ENCODE measurements around the gene GPATCH8.
"Not testable (repeated sequence)": the region's sequence is repeated elsewhere in the genome, so short reads cannot be mapped to it uniquely, and the experiment has no call there.

Gene GPATCH8

GRCh38 chr17:44369414-44370023 lies 133.7 kb downstream of the GPATCH8 start:
- peak; percentile 72 for DNase-seq

DNA sequence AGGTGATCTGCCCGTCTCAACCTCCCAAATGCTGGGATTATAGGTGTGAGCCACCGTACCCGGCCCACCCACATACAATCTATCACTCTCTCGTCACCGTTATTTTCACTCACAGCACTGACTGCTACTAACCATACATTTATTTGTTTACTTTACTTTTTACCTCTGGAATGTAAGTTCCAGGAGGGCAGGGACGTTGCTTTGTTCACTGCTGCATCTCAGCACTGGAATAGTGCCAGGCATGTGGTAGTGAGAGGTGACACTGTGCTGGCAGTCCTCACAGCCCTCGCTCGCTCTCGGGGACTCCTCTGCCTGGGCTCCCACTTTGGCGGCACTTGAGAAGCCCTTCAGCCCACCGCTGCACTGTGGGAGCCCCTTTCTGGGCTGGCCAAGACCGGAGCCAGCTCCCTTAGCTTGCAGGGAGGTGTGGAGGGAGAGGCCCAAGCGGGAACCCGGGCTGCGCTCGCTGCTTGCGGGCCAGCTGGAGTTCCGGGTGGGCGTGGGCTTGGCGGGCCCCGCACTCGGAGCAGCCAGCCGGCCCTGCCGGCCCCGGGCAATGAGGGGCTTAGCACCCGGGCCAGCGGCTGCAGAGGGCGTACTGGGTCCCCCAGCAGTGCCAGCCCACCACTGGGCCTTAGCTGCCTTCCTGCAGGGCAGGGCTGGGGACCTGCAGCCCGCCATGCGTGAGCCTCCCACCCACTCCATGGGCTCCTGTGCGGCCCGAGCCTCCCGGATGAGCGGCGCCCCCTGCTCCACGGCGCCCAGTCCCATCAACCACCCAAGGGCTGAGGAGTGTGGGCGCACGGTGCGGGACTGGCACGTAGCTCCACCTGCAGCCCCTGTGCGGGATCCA lies 134.6 kb downstream of the GPATCH8 start:
- DNase-seq, result not testable (repeated sequence)

DNA sequence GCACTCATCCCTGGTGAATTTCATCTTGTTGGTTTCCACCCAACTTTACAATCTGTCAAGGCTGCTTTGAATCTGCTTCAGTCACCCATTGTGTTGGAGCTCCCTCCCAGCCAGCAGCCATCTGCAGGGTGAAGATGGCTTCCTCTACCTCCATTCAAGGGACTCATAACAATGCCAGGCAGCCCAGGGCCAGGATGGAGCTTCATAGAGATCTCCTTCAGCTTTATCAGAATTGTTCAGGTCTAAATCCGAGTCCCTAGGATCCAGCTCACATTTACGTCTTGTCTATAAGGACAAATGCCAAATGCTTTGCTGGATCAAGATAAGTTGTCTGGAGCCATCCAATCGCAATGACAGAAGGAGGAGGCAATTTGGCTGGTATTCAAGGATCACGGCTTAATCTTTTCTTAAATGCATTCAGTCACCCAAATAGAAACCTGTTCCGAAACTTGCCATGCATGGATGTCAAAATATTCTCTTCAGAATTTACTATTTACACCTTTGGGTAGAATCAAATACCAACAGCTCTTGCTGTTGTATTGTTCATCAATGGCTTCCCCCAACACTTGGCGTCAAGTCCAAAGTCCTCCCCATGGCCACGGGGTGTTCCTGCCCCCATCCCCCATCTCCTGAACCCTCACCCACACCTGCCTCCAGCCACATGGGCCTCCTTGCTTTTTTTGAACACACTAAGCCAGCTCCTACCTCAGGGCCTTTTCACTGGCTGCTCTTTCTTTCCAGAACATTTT lies 135.8 kb downstream of the GPATCH8 start:
- peak; percentile 46 for DNase-seq

GRCh38 chr17:44365051-44365450 lies 138.2 kb downstream of the GPATCH8 start:
- not testable (repeated sequence) for DNase-seq

DNA sequence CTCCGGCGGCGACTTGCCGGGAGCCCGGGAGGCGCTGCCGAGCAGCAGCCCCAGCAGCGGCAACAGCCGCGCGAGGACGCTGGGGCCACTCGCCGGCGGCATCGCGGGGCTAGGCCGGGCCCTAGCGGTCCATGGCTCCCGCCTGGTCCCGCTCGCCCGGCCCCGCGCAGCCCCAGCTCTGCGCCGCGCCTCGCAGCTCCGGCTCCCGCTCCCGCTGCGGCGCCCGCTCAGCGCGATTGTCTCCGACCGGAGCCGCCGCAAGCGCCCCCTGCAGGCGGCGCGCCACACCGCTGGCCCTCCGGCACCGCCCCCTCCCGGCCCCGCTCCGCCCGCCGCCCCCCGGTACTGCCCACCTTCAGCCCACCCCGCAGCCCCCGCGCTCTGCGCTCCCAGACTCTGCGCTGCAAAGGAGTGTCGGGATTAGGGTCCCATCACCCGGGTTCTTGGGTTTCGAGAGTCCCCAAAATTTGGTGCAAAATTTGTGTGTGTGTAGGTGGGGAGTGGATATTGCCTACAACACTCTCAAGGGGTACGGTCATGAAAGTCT lies 139.5 kb downstream of the GPATCH8 start, which contains the start of gene FAM171A2:
TSS of gene FAM171A2 (minus strand) at position 241 of the 547 bp plus-strand sequence. CDS start at position 102, 139 bp downstream.
- peak; percentile 81 for DNase-seq

DNA sequence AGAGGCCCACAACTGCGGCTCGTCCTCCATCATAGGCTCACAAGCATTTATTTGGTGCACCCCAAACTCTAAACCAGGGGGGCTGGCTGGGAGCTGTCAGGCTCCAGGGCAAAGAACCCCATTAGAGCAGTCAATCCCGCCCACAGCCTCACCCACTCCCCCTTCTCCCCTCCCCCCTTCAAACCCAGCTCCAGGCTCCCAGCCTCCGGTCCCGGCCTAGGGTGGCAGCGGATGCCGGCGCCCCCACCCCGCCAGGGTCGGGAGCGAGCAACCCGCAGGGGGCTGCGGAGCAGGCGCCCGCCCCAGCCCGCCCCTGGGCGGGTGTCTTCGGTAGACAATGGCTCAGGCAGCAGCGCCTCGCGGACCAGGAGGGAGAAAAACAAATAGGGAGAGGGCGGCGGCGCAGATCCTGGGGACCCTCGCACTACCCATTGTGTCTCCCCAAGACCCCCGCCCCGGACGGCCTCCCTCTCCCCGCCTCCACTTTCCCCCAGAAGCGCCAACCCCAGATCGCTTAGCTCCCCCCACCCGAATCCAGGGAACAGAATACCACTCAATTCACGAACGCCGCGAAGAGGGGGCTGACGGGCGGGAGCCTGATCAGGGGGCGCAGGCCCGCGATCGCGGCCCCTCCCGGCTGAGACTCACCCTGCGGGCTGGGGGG lies 140.1 kb downstream of the GPATCH8 start:
- peak; percentile 50 for DNase-seq

DNA sequence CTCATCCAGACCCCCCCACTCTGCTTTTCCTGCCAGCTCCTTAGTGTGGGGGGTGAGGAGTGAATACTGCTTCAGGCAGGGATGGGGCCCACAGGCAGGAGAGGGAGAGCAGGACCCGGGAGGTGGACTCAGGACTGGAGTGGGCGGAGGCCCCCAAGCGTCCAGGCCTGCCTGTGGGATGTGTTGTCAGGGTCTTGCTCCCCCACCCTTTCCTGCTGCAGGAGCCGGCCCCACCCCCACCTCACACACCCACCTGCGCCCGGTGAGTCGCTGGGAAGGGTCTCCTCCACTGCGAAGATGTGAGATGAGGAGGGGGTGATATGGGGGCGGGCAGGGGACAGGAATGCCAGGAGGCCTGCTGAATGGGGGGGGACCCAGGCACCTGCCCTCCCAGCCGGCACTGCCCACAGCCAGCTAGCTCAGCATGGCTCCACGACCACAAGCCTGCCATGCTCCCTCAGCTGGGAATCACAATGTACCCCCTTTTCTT lies 140.7 kb downstream of the GPATCH8 start:
- no peak for DNase-seq

DNA sequence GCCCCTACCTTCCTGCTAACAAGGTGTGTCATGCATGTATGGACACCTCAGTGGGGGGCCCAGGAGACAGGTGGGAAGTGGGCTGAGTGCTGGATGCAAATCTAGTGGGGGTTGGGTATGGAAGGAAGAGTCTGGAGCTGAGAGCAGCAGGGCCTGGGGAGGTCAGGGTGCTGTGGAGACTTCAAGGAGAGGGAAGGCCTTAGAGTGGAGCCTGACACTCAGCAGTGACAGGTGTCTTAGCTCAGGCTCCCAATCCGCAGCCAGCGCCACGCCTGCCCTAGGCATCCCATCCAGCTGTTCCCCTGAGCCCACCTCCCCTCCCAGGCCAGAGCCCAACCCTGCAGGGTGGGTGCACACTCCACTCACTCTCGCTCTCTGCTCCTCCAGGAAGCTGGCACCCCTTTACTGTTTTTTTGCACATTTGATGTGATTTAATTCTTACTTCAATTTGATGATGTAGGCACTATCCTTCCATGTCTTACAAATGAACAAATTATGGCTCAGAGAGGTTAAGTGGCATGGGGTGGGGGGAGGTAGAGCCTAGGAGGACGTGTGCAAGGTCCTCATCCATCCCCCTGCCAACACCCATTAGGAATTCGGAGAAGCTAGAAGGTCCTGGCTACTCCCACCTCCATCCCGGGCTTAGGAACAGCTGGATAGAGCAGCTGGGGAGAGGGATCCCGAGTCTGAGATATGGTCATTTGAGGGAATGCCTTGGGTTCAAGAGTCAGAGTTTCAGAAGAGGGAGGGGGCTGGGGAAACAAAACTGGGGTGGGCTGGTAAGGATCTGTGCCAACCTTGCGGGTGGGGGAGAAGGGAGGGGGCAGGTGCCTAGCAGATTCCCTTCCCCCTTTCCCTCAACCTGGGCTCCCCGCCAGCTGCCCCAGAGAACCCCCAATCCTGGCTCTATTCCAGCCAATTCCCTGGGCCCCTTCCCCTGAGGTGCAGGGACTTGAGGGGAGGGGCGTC lies 141.6 kb downstream of the GPATCH8 start:
- DNase-seq, result no peak

- DNase-seq, result no peak
These were observed 142.4 kb downstream of the GPATCH8 start for GRCh38 chr17:44360826-44361225.

DNA sequence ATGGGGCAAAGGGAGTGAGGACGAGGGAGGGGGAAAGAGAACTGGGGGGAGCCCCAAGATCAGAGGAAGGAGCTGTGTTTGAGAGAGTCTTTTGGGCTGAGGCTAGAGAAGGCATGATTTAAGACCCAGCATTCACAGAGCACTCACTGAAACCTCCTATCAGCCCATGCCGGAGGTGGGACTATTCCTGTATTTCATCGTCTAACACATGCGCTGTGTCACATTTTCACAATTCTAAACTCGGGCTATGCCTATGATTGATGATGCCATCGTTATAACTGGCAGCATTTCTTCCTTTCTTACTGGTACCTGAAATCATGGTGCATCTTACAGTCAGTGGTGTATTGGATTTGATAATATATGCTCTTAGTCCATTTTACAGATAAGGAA lies 143.1 kb downstream of the GPATCH8 start:
- DNase-seq, result no peak

DNA sequence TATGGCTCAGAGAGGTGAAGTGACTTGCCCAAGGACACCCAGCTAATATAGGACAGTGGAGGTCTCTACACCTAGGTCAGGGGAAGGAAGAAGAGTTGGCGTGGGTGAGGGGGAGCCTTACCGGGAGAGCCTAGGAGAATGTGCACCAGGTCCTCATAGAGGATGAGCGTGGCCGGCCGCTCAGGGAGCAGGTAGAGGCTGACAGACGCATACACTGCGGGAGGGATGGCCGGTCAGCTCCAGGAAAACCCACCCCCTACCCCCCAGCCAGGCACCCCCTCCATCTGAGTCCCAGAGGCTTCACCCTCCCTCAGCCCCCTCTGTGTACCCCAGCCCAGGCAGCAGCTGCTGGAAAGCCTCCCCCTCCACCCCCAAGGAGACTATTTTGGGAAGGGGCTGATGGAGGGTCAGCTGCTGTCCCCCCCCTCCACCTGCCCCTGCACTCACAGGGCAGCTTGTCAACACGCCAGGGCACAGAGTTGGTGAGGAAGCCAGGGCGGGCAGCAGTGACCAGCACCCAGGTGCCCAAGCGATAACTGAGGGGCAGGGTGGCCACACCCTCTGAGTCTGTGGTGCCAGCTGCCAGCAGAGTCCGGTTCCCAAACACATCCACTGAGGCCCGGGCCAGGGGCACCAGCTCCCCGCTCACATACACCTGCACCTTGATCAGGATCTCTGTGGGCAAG lies 143.6 kb downstream of the GPATCH8 start:
- no peak for DNase-seq

GRCh38 chr17:44359006-44359405 lies 144.2 kb downstream of the GPATCH8 start:
- no peak for DNase-seq

GRCh38 chr17:44358066-44358465 lies 145.1 kb downstream of the GPATCH8 start:
- no peak for DNase-seq

DNA sequence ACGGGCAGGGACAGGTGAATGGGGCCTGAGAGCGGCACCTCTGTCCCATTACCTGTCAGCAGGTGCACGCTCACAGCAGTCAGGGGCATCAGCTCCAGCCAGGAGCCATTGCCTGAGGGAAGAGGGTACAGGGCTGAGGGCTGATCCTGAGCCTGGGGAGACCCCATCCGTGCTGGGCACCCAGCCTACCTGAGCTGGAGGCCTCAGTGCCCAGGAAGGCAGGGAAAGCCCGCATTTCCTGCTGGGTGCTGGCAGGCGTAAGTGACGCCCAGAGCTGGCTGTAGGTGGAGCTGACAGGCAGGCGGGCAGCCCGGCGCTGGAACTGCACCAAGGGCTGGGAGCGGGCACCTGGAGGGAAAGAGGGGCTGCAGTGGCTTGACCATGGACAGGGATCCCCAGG lies 147.0 kb downstream of the GPATCH8 start:
- DNase-seq, result no peak

DNA sequence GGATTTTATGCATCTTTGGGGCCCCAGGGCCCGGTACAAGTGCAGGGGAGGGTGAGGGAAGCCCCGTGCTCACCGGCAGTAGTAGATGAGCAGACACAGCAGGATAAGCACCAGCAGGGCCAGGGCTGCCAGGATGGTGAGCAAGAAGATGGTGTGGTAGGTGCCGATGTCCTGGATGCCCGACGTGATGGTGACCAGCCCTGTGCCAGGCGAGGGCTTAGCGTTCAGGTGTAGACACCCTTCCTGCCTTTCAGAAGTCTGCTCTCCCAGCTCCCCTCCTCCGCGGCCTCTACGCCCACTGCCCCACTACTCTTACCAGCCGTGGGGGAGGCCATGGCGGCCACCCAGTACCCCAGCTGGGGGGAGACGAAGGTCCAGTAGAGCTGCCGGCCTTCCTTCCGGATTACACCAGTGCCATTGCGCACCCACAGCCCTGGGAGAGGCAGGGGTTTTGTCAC lies 147.5 kb downstream of the GPATCH8 start:
- no peak for DNase-seq

DNA sequence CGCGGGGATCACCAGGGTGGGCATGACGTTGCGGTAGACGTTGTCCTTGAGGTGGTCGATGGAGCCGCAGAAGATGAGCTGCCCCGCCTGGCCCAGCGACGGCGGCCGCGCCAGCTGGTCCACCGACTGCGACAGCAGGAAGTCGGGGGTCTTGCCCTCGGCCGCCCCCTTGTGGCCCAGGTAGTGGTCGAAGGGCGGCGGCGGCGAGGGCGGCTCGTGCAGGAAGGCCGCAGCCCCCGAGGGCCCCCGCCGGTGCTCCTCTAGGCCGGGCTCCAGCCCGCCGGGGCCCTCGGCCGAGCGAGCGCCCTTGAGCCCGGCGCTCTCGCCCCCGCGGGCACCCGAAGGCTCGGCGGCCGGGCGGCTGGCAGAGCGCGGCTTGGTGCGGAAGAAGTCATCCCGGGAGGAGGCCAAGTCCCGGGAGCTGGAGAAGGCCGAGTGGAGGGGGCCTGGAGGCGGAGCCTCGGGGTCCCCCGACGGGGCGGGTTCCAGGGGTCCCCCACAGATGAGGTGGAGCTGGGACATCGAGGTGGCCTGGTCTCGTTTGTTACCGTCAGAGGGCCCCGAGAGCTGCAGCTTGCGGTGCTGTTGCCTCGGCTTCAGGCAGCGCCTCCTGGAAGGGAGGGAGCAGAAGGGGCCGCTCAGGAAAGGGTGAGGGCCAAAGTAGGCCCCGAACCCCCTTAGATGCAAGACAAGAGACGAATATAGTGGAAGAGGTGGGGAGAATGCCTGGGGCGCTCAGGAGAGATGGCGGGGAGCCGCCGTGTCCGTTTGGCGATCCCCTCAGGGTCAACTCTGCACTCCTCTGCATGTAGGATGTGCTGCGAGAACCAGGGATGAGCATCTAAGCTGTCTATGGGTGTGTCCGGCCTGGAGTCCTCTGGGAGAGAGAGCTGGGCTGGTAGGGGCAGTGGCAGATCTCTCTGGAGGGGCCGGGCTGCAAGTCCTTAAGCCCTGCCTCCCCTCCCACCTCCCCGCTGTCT lies 148.3 kb downstream of the GPATCH8 start:
- DNase-seq, result peak; percentile 71

DNA sequence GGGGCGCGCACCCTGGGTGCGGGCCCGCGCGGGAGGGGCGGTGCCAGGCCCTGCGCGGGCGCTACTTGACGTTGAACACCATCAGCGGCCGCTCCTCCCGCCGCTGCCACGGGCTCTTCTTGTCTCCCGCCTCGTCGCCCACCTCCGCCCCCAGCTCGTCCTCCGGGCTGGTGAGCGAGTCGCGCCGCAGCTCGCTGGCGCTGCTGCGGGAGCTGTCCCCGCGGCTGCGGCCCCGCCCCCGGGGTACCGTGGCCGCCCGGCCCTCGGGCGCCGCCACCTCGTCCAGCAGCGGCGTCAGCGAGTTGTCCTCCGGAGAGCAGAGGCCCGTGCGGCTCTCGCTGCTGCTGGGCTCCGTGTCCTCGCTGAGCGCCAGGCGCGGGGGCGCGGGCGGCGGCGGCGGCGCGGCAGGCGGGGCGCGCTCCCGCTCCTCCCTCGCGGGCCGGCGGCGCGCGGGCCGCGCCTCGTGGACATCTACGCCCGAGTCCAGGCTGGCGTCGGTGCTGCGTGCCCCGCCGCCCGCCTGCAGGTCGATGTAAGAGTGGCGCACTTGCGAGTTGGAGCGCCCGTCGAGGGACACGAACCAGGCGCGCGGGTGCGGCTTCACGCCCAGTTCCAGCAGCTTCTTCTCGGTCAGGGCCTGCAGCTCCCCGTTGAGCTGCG lies 149.4 kb downstream of the GPATCH8 start:
- DNase-seq, result peak; percentile 50

DNA sequence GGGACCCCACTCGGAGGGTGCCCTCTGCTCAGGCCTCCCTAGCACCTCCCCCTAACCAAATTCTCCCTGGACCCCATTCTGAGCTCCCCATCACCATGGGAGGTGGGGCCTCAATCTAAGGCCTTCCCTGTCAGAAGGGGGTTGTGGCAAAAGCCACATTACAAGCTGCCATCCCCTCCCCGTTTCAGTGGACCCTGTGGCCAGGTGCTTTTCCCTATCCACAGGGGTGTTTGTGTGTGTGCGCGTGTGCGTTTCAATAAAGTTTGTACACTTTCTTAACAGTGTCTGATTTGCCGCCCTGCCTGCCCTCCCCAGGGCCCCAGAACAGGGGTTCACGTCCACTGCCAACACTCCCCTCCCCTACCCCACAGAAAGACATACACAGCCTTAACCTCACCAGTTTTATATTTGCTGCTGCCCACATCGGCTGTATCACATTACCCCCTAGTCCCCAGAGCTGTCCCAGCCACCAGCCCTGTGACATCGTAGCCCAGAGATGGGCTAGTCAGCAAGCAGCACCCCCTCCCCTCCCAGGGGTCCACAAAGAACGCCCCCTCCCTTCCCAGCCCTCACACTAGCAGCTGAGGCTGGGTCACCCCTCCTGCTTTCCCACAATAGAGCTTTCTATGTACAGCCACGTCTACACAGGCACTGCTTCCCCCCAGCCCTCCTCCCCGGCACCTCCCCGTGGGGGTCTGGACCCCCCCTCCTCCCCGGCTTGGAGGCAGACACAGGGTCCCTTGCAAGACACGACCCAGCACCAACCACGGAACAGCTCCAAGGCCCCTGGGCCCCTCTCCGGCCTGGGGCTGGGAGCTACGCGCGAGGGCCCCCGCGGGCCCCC lies 150.2 kb downstream of the GPATCH8 start:
- DNase-seq, result no peak

All from hematopoietic multipotent progenitor cell treated with erythropoietin and hydrocortisone succinate and interleukin-3 and kit ligand, for 4 days (in vitro differentiated cells).